HG03196 (cell line): ENCODE data around the gene ZNF827.
A peak's percentile ranks its signal among the peaks of the same experiment; 100 is the strongest.

ENCODE experiments used
- ATAC-seq: cut with Tn5 transposase; IDR thresholded peaks from one replicate; pipeline ENCODE4 v1.9.1; 2021; ENCODE audit not compliant: unreplicated experiment

Gene ZNF827

DNA sequence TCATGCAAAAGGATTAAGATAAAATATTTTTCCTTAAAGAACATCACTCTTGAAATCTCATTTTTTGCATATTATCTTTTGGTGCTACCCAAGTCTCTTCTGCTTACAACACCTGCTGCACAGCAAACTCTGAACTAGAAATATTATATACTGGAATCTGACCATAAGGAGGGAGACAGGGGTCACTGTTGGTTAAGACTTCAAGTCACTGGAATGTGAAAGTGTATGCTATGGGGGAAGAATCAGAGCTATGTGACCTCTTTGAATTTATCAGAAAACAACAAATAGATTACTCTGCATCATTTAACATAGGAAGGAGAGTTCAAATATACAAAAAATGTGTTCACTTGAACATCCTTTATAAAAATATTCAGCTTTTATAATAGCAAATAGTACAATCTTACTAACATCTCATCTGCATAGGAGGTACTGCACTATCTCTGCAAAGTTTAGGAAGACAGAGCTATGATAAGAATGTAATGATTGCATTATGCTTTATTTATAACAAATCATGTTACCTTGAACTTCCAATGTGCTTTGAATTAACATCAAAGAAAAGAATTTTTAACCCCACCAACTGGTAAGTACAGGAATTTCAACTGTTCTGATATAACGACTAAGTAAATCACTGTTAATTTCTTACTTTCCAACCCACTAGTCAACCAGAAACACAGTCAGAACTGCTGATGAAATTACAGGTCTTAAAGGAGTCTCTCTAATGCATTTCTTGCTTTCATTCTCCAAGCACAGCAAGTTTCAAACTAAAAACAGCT is 69.8 kb downstream of the ZNF827 start:
- ATAC-seq, result peak; percentile 50

DNA sequence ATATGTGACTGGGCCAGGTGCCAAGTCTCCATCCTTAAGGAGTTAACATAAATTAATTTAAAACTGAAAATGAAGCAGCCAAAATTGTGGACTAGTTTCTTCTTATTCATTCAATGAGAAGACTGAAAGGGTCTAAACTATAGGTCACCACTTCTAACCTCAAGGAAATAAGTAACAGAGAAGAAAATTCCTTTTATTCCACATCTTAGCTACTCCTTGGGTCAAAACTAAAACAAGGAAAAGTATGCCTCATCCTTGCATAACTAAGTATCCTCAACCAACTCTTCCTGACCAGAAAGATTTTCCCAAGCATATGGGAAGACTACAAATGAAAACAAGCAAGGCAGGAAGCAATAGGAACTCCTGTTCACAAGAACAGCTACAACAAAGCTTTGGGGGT is 71.2 kb downstream of the ZNF827 start:
- no peak for ATAC-seq

DNA sequence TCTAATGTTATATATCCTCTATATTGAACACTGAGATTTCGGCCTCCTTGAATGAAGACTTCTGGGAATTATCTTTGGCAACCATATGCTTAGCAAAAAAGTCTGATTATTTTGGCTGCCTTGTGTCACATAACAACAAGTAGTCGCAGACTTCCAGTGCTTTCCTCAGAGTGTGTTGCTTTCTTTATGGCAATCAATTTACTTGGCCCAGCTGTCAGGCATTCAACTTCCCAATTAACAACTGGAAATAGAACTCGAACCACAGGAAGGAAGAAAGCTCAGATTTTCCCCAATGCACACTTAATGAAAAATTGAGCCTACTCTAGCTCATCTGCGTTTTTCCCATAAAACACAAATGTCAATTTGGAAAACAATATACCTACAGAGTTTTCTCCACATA is 71.6 kb downstream of the ZNF827 start:
- ATAC-seq, result no peak

DNA sequence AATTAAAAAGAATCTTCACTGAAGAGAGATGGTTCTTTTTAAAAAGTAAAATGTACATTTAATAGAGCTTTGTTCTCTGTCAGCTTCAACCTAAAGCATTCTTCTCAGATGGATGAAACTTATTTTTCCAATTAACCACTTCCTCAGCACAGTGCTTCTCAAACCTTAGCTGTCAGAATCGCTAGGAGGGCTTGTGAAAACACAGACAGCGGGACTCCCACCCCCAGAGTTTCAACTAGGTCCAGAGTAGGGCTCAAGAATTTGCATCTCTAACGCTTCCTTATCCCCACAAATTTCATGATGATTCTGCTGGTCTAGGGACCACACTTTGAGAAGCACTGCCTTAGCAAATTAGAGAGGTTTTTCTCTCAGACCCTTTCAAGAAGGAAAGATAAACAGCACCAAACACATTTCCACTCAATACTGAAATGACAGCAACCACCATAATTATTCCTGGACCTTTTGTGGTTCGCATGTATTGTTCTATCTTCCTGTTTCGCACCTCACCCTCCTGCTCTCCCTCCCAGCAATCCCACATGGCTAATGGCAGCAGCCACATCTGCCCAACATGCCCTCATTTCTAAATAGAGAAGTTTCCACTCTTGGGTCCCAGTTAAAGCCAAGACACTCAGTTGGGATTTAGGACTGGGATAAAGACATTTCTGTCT is 73.2 kb downstream of the ZNF827 start:
- no peak for ATAC-seq

DNA sequence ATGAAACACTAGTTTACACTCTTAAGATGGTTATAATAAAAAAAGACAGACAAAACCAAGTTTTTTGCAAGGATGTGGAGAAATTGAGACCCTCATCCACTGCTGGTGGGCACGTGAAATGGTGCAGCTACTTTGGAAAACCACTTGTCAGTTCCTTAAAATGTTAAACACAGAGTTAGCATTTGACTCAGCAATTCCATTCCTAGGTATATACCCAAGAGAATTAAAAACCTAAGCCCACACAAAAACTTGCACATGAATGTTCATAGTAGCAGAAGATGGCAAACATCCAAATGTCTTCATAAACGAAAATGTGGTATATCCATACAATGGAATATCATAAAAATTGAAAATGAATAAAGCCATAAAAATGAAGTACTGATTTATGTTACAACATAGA is 75.4 kb downstream of the ZNF827 start:
- no peak for ATAC-seq

DNA sequence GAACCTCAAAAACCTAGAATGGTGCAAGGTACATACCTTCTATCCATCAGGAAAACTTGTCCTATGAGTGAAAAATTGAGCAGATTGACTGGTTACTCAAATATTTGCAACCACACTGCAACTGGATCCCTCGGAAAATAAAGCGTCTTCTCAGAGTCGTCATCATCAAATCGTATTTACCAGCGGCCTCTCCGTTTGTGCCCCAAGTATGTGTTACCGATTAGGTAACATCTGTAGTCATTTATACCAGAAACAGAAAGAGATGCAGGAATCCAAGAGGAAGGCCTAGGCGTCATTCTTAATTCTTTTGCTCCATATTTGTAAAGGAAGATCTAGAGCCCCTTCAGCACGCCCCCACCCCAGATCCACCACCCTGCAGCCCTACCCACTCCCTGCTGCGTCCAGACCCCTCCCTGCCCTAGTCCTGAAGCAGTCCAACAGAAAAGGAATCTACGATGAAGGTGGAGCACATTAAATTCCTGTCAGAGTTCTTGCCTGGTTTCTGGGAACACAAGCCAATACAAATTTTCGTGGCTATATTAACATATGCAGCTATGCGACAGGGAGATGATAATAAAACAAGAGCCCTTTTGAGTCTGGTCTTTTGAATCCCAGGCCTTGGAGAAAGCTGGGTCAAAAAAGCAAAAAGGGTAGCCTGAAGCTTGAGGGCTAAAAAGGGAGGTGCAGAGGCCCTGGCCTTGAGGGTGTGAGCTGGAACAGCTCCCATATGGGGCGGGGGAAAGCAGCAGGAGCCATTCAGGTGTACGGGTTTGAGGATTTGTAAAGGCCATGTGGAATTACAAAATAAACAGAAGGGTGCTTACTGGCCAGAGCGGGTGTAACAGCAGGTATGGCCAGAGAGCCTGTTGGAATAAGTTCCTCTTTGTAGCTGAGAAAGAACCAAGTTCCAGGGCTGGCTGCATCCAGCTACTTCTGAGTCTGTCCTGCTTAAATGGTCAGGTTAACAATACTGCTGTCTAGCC is 77.0 kb downstream of the ZNF827 start:
- ATAC-seq, result no peak

DNA sequence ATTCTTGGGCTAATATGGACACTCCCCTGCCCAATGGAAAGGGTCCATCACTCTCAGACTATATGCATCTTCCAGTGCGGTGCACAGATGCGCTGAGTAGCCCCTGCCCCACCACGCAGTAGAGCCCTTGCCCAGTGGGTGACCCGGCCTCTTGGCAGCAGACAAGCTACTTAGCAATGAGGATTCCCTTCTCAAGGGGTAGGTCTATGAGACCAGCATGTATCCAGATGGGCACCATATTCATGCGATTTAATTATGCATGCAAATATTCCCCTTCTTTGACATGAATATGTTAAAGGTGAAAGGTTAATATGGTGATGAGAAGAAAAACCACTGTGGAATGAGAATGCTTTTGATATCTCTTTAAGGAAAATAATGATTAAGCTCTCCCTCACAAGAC is 77.7 kb downstream of the ZNF827 start:
- no peak for ATAC-seq

DNA sequence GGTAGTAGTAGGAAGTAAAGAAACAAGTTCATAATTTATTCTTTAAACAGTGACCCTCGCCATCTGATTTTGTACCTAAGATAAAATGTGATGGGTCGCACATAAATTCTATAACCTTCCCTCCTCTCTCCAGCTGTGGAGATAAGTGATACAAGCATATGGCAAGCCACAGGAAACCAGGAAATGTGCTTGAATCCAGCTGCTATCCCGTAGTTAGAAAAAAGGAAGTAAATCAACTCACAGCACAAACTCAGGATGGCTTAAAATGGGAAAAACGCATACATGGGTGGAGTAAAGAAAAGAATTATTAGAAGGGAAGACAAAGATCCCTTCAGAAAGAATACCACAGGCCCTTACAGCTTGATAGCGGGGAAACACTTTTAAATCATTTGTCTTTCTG is 78.2 kb downstream of the ZNF827 start:
- no peak for ATAC-seq

DNA sequence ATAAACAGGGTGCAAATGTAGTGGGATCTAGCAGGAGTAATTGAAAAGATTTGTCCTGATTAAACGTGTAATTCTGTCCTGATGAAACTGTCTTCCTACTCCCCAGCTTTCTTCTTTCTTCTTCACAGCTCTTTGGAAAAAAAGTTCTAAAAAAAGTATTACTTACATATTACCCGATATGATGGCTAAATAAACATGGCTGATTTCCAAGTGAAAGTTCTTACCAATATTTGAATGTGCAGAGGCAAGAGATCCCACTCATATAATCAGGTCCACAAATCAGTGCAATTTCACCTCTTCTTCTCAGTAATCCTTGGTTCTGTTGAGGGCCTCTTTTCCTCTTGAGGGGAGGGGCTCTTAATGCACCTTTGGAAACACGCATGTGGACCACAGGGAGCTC is 78.7 kb downstream of the ZNF827 start:
- no peak for ATAC-seq

DNA sequence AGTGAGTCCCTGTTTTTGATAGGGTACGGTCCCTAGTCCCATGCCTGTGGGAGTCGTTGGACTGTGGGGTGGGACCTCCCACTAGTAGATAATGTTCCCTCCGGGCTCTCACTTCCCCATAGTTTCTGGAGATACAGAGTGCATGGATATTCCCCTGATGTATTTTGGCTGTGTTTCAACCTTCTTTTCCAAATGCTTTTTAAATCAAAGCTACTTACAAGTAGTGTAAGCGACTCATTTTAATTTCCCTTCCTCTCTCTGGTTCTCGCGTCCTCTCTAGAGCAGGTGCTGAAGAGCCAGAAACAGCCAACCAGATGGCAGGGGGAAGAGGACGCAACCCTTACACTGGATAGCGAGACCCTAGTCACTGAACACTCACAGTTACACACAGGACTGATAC is 79.2 kb downstream of the ZNF827 start:
- ATAC-seq, result no peak

DNA sequence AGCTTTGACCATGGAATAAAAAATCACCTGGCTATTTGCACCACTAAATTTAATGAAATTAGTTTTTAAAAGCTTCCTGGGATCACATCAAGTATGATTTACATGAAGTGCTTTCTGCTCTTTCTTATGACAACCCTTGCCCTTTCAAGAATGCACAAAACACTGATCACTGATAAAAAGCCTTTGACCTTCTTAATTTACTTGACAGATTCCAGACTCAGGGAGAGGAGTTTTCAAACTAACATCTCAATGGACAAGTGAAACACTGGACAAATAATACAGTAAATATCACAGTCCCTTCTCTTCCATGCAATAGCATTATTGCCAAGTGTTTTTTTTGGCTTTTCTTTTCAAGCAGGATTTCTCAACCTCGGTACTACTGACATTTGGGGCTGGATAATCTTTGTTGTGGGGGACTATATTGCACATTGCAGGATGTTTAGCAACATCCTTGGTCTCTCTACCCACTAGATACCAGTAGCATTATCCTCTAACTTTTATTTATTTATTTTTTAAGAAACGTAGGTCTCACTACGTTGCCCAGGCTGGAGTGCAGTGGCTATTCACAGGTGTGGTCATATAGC is 86.3 kb downstream of the ZNF827 start:
- ATAC-seq, result no peak

DNA sequence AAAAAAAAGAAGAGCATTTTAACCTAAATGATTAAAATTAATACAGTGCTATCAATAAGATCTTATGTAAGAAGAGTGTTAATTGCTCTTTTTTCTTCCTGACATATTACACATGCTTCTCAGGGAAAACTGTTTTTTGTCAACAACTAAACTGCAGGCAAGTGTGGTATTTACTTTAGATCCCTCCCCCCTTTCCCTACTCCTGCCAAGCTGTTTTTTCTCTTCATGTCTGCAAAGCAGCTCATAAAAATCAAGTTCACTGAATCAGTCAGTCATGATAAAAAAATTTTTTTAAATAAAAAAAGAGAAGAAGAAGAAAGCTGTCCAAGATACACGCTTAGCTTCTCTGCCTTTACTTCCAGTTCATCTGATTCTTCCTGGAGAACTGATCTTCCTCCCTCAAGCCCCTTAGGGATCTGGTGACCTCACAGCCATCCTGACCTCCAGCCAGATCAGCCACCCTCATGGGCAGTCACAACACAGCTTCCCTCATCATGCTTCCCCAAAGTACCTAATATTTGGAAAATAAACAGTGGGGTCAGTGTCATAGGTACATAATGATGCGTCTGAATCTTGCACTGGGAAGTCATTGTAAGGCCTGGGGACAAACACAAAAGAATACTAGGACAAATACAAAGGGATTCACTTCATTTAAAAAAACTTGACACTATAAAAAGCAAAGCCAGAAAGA is 87.0 kb downstream of the ZNF827 start:
- ATAC-seq, result no peak

DNA sequence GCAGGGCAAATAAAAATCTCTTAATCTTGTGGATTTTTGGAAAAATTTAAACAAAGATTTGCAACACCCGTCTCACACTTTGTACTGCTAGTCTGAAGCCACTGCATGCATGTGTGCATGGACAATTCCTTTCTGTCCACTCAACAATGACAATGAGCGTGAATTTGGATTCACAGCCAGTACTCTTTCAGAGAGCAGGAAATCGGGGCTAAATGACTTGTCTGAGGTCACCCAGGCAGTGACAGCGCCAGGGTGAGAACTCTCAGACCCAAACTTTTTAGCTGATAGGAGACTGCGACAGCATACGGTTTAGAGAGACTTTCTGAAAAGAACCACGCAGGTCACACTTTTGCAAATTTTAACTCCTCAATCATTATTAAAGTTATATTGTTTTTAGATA is 90.9 kb downstream of the ZNF827 start:
- ATAC-seq, result no peak

DNA sequence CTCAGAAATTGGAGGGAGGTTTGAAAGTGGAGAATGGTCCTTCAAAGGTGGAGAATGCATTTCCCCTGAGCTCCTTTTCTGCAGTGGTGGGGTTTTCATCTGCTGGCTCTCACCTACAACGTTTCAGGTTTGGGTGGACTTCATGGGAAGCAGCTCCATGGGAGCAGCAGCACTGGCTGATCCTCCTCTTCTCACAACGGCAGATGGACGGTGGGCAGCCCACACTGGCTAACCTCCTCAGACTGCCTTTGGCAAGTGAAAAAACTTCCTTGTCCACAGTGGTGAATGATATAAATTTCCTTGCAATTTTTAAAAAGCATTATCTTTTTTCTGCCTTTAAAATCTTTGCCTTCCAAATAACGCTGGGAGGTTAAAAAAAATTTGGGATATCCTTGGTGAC is 93.5 kb downstream of the ZNF827 start:
- ATAC-seq, result no peak

DNA sequence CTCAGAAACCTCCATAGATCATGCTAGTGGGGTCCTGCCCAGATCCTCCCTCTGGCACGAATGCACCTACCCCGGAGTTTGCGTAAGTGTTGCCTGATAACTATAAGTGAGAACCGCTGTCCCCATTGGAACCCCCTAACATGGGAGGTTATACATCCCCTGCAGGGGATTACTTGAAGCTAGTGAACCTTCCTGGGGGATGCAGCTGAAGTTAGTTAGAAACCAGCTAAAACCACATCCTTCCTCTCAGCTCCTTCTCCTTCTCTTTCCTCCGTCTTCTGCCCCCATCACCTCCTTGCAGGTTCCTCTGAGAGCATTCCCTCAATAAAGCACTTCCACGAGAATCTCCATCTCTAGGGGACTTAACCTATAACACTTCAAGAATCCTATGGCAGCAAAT is 95.0 kb downstream of the ZNF827 start:
- no peak for ATAC-seq

DNA sequence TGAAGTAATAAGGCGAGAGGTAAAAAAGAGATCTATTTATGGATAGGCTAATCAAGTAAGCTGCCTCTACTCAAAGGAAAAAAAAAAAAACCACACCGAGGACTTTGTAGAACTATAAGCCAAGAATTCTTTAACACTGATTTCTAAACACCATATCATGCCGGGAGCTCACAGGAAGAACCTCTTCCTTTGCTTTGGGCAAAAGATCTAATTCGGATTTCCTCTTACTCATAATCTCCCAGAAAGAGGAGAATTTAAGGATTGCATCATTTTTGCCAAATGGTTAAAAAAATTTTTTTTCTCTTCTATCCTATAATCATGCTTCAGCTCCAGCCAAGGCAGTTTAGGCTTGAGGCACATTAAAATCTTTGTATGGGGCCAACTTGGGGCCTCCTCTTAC is 95.5 kb downstream of the ZNF827 start:
- no peak for ATAC-seq

DNA sequence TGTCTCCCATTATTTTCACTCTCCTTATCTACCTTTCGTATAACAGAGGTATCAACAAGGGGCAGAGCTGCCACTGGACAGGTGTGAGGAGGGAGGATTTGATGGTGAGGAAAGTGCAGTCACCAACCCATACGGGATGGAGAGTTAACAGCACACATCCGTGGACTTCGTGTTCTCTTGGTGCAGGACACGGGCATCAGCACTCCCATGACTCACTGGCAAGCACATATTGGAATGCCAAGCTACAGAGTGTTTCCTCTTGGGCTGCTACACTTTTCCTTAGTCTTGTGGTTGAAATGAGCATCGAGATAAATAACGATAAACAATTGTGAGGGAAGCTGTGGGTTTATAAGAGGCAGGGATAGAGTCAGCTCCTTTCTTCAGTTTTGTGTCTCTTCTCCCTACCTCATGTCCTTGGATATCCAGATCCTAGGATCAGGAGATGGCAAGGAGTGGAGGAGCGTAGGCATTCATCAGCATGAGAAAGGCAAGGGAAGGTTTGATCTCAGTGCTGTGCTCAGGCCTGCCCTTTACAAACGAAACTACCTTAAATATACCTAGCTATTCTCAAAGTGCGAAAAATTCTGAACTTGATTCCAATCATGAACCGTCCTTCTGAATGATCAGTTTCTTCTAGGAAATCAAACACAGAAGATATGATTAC is 96.3 kb downstream of the ZNF827 start:
- ATAC-seq, result no peak

DNA sequence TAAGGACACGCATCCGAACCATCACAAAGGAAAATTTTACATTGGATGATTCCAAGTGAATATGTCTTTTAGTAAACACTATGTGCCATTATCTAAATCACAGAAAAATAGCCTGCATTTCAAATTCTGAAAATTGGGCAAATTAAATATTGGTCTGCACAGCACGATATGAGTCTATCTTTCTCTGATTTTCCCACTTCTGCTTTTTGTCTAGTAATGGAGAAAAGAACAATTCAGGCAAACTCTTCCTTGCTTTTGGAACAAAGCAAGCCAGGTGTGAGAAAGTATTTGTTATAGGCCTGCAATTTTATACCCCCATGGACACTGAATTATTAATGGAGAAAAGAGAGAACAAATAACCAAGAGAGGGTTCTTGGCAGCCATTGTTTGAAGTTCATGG is 97.8 kb downstream of the ZNF827 start:
- ATAC-seq, result no peak

DNA sequence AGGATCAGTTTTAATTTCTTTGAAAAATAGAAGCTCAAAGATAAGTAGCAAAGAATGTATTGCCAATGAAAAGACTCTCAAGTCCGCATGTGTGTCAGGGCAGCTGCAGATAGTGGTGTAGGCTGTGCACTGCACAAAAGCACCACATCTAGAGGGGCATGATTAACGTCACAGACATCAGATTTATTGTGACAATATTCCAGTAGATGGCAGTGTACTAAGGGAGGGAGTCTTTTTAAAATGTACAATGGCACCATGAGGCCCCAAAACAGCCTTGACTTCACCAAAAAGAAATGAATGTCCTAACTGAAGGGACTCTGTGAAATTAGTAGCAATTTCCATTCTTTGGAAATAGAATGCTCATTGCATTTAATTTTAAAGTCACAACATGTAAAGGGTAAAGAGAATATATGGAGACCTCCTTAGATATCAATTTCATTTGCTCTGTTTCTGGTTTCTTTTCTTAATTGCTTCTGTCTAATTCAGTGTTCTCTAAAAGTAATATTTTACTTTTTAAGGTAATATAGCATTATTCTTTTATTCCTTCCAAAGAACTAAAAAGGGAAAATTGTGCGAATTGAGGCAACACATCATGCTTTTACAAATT is 98.4 kb downstream of the ZNF827 start:
- no peak for ATAC-seq

DNA sequence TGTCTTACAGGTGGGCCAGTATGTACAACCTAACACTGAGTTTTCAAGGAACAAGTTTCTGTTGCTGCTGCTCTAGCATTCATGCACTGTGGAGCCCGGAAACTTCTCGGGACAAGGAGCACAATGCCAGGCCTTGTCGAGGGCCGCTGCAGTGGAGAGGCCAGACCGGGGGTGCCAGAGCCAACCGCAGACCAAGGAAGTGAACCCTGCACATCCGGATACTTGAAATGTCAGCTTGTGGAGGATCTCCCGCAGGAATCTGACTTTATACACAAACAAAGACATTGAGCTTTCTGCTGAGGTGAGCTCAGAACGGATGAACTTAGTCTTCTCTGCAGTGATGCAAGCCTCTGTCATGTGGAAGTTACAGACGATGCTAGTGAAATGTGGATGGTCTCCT is 99.5 kb downstream of the ZNF827 start:
- no peak for ATAC-seq
